ENCODE results near the gene RAB44. TPM values are rescaled to one million over a fixed set of nuclear protein-coding genes. Genes with fewer than 3 reads are reported as not detected.

The RAB44 gene
- total RNA-seq, 4 donors from 2014 or later: 0.14 to 1.1 (median 0.46) TPM

Small RNA genes within 50 kb of the gene (small RNA-seq; reads per million reads assigned to genes)
- gene RF00019: 0 reads per million in 4 donors

Other genes starting within 250 kb of the RAB44 start
- 100 to 1,000 TPM in 1 of 4 donors, 10 to 100 TPM in 3; 59.1 to 101 (median 86.4) TPM for gene STK38, start 150.3 kb upstream of the RAB44 start, total RNA-seq
- 100 to 1,000 TPM; 110 to 177 (median 144) TPM for gene SRSF3, start 103.5 kb upstream of the RAB44 start, total RNA-seq
- 100 to 1,000 TPM in 3 of 4 donors, 10 to 100 TPM in 1; 34.6 to 613 (median 264) TPM for gene CDKN1A, start 19.1 kb upstream of the RAB44 start, total RNA-seq
- 1 to 10 TPM in 3 of 4 donors, not detected in 1; 3.0 to 8.3 (median 3.3) TPM for gene CPNE5, start 141.6 kb downstream of the RAB44 start, total RNA-seq
- 1 to 10 TPM in 3 of 4 donors, under 1 TPM in 1; 1.00 to 5.6 (median 3.3) TPM for gene PPIL1, start 177.0 kb downstream of the RAB44 start, total RNA-seq
- 10 to 100 TPM in 3 of 4 donors, 1 to 10 TPM in 1; 7.8 to 41.8 (median 28.2) TPM for gene C6orf89, start 188.1 kb downstream of the RAB44 start, total RNA-seq